Esophagus squamous epithelium (tissue), 4 donors: ENCODE results near the gene UGT2B17.
"Not testable (repeated sequence)": the region's sequence is repeated elsewhere in the genome, so short reads cannot be mapped to it uniquely, and the experiment has no call there.

Experiments
- POLR2A ChIP-seq, 4 donors: fragments of 450-650 bp; IDR thresholded peaks; one replicate each; pipeline ENCODE4 v1.6.1; 2017; ENCODE audit warnings: antibody characterized with exemption in 4 of 4, mild to moderate bottlenecking in 4 of 4, moderate library complexity in 3 of 4
- TF ChIP-seq, protein P1 (sequence below), 6 experiments: fragments of 450-650 bp in 4 of 6; fragments of 200-600 bp in 2 of 6; sonication (generic) in 2 of 6; IDR thresholded peaks; one replicate each; pipeline ENCODE4 v1.5.1; 2016 to 2019; ENCODE audit warnings: antibody characterized with exemption in 6 of 6, mild to moderate bottlenecking in 4 of 6, moderate library complexity in 4 of 6

GRCh38 chr4:68505452-68505851 lies 70.7 kb downstream of the UGT2B17 start:
- TF ChIP-seq, protein P1, sequence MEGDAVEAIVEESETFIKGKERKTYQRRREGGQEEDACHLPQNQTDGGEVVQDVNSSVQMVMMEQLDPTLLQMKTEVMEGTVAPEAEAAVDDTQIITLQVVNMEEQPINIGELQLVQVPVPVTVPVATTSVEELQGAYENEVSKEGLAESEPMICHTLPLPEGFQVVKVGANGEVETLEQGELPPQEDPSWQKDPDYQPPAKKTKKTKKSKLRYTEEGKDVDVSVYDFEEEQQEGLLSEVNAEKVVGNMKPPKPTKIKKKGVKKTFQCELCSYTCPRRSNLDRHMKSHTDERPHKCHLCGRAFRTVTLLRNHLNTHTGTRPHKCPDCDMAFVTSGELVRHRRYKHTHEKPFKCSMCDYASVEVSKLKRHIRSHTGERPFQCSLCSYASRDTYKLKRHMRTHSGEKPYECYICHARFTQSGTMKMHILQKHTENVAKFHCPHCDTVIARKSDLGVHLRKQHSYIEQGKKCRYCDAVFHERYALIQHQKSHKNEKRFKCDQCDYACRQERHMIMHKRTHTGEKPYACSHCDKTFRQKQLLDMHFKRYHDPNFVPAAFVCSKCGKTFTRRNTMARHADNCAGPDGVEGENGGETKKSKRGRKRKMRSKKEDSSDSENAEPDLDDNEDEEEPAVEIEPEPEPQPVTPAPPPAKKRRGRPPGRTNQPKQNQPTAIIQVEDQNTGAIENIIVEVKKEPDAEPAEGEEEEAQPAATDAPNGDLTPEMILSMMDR (IDR thresholded peaks at IDR 0.05), result not testable (repeated sequence)
- TF ChIP-seq POLR2A (IDR thresholded peaks at IDR 0.05), result not testable (repeated sequence)
